ENCODE results near the gene ERVV-1. TPM values are rescaled to one million over a fixed set of nuclear protein-coding genes. Genes with fewer than 3 reads are reported as not detected.
"Not testable (repeated sequence)": the region's sequence is repeated elsewhere in the genome, so short reads cannot be mapped to it uniquely, and the experiment has no call there.

ERVV-1 gene
- total and polyA plus RNA-seq, 2 donors (not counting 3 experiments of a cell fraction or from before 2014, with no cell fraction given) = not detected

GRCh38 chr19:52981329-52981728 lies 32.4 kb upstream of the ERVV-1 start:
- no peak for TF ChIP-seq FOS (IDR thresholded peaks at IDR 0.05; ENCODE audit: borderline replicate concordance, insufficient read depth, low read length)
- TF ChIP-seq EZH2 (IDR thresholded peaks at IDR 0.05; ENCODE audit: borderline replicate concordance, low read depth, low read length, severe bottlenecking) = no peak
- TF ChIP-seq MYC (IDR thresholded peaks at IDR 0.05; ENCODE audit: low read depth, low read length) = no peak
- no peak for TF ChIP-seq POLR2A (IDR thresholded peaks at IDR 0.05; ENCODE audit: low read depth, low read length)
- TF ChIP-seq POLR2AphosphoS5 (IDR thresholded peaks at IDR 0.05; ENCODE audit: insufficient read depth, low read depth, low read length) = no peak
- TF ChIP-seq CTCF (IDR thresholded peaks at IDR 0.05; ENCODE audit: extremely low read depth in 1 of 2, insufficient read depth in 1 of 2, low read depth in 1 of 2, low read length in 2 of 2) = no peak
- no peak for TF ChIP-seq GATA2 (IDR thresholded peaks at IDR 0.05; ENCODE audit: insufficient read depth, insufficient read length, low read depth, low read length)
- intact Hi-C loops (cut with micrococcal nuclease) = no loop called here

GRCh38 chr19:52983167-52983566 lies 30.6 kb upstream of the ERVV-1 start:
- intact Hi-C loops (cut with micrococcal nuclease); H3K4me1 ChIP-seq (ENCODE audit: control insufficient read depth, extremely low read depth, insufficient read depth, low read length); H2AFZ ChIP-seq (ENCODE audit: low read depth, low read length); POLR2A ChIA-PET; DNase-seq (ENCODE audit: low read depth, low spot score); H3K27ac ChIP-seq (ENCODE audit: insufficient read depth, low read depth, low read length); H3K9ac ChIP-seq (replicated peaks; ENCODE audit: extremely low read depth, insufficient read depth, low read length); BruUV-seq (replicated peaks); H3K9me1 ChIP-seq (replicated peaks; ENCODE audit: control insufficient read depth, extremely low read depth, insufficient read depth, low read length); H3K27me3 ChIP-seq (ENCODE audit: control insufficient read depth in 2 of 2, insufficient read depth in 2 of 2, low read length in 2 of 2); dilution Hi-C loops (cut with MboI; ENCODE audit: extremely low pct_ligation_motif_present, low sequenced_read_pairs); H3K4me3 ChIP-seq (replicated peaks in 1 of 3; ENCODE audit: insufficient read depth in 1 of 3, low read depth in 1 of 3, low read length in 3 of 3); H4K20me1 ChIP-seq (replicated peaks; ENCODE audit: control insufficient read depth, extremely low read depth, insufficient read depth, low read length); H3K9me3 ChIP-seq (replicated peaks; ENCODE audit: control insufficient read depth, insufficient read depth, low read length); H3K4me2 ChIP-seq (ENCODE audit: insufficient read depth, low read length); H3K79me2 ChIP-seq (ENCODE audit: control insufficient read depth, insufficient read depth, low read length); CTCF ChIA-PET; FAIRE-seq: not testable (repeated sequence)
- H3K36me3 ChIP-seq (ENCODE audit: control insufficient read depth in 2 of 2, extremely low read depth in 1 of 2, insufficient read depth in 2 of 2, low read length in 2 of 2) = peaks cover 12 to 32% of the 10 kb centered on the region in 2 experiments

More at GRCh38 chr19:52981329-52981728, 32.4 kb upstream of the ERVV-1 start:
- H3K79me2 ChIP-seq (ENCODE audit: control insufficient read depth, insufficient read depth, low read length) = no peaks in the 10 kb centered on the region
- BruUV-seq (replicated peaks) = no TSS peak
- CTCF ChIA-PET = no interaction called here
- no peaks in the 10 kb centered on the region for H3K9me3 ChIP-seq (replicated peaks; ENCODE audit: control insufficient read depth, insufficient read depth, low read length)
- POLR2A ChIA-PET = no interaction called here
- no peak for FAIRE-seq
- no peaks in the 10 kb centered on the region for H3K4me1 ChIP-seq (ENCODE audit: control insufficient read depth, extremely low read depth, insufficient read depth, low read length)
- H4K20me1 ChIP-seq (replicated peaks; ENCODE audit: control insufficient read depth, extremely low read depth, insufficient read depth, low read length) = no peaks in the 10 kb centered on the region
- no peak for DNase-seq (ENCODE audit: low read depth, low spot score)
- no peak overlapping the region for H3K4me2 ChIP-seq (ENCODE audit: insufficient read depth, low read length)
- no peak overlapping the region for H3K4me3 ChIP-seq (replicated peaks in 1 of 3; ENCODE audit: insufficient read depth in 1 of 3, low read depth in 1 of 3, low read length in 3 of 3)
- no peak overlapping the region for H3K9ac ChIP-seq (replicated peaks; ENCODE audit: extremely low read depth, insufficient read depth, low read length)
- H3K27me3 ChIP-seq (ENCODE audit: control insufficient read depth in 2 of 2, insufficient read depth in 2 of 2, low read length in 2 of 2) = no peaks in the 10 kb centered on the region
- no peak overlapping the region for H2AFZ ChIP-seq (ENCODE audit: low read depth, low read length)
- no peak overlapping the region for H3K27ac ChIP-seq (ENCODE audit: insufficient read depth, low read depth, low read length)
- dilution Hi-C loops (cut with MboI; ENCODE audit: extremely low pct_ligation_motif_present, low sequenced_read_pairs) = no loop called here
- peaks cover 10 to 23% of the 10 kb centered on the region in 2 experiments for H3K36me3 ChIP-seq (ENCODE audit: control insufficient read depth in 2 of 2, extremely low read depth in 1 of 2, insufficient read depth in 2 of 2, low read length in 2 of 2)
- no peaks in the 10 kb centered on the region for H3K9me1 ChIP-seq (replicated peaks; ENCODE audit: control insufficient read depth, extremely low read depth, insufficient read depth, low read length)
